Effector memory CD4-positive, alpha-beta T cell (primary cell): ENCODE results near the gene SLC26A11.
"Not testable (repeated sequence)": the region's sequence is repeated elsewhere in the genome, so short reads cannot be mapped to it uniquely, and the experiment has no call there.

Experiments used
- DNase-seq, 3 donors: peaks; one replicate each; pipeline ENCODE4 v3.0.0-alpha.2; 2020
- H3K27ac ChIP-seq: 2 replicates; pipeline ENCODE4 v1.7.0; 2013; ENCODE audit warnings: mild to moderate bottlenecking, low read length, moderate library complexity; ENCODE audit not compliant: insufficient read depth, poor library complexity, severe bottlenecking
- H3K27me3 ChIP-seq: replicated peaks from 2 replicates; pipeline ENCODE4 v1.7.0; 2013; ENCODE audit warnings: mild to moderate bottlenecking, low read length; ENCODE audit not compliant: insufficient read depth, control insufficient read depth, poor library complexity, severe bottlenecking
- H3K36me3 ChIP-seq: 2 replicates; pipeline ENCODE4 v1.7.0; 2013; ENCODE audit warnings: mild to moderate bottlenecking, low read length, moderate library complexity; ENCODE audit not compliant: control insufficient read depth, insufficient read depth
- H3K4me1 ChIP-seq: 2 replicates; pipeline ENCODE4 v1.7.0; 2013; ENCODE audit warnings: low read length, mild to moderate bottlenecking; ENCODE audit not compliant: control insufficient read depth, insufficient read depth, poor library complexity, severe bottlenecking
- H3K4me3 ChIP-seq: 2 replicates; pipeline ENCODE4 v1.7.0; 2013; ENCODE audit warnings: low read length, low read depth, mild to moderate bottlenecking; ENCODE audit not compliant: insufficient read depth, poor library complexity, severe bottlenecking
- H3K9me3 ChIP-seq: 2 replicates; pipeline ENCODE4 v1.7.0; 2013; ENCODE audit warnings: mild to moderate bottlenecking, low read length, moderate library complexity; ENCODE audit not compliant: control insufficient read depth

Gene SLC26A11

DNA sequence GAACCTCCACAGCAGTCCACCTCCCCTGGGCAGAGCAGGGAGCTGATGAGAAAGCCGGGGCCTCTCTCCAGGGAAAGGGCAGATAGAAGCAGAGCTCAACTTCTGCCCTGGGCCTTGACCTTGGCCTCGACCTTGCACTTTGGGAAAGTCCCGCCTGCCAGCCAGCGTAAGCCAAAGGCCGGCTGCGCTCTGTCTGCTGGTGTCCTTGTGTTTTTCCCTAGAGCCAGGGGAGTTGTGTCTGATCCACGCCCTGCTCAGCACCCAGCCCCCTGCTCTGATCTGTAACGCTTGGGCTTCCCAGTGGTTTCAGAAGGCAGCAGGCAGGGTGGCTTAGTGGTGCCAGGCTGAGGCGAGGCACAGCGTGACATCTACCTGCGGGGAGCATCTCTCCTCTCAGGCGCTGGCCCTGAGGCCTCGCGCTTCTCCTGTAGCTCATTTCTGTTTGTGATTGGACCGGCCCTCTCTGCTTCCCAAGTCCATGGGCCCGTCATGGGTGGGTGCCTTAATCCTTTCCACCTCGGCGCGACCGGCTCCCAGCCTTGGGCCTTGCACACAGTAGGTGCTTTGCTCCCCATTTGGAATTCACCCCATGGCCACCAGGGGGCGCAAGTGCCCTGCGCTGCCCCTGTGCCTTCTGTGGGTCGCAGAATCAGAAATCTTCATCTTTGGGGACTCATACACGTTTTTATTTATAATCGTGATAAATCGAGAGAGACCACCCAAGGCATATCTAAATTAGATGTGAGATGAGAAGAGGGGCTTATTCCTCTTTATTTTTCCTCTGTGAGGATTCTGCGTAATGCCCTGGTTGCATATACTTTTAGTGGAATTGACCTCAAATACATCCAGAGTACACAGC lies 24.3 kb upstream of the SLC26A11 start:
- H3K4me3 ChIP-seq: no peak overlapping the region
- DNase-seq: peak; percentile 21 to 52 (median 43)
- H3K27me3 ChIP-seq: no peaks in the 10 kb centered on the region
- H3K36me3 ChIP-seq: no peaks in the 10 kb centered on the region
- no peaks in the 10 kb centered on the region for H3K4me1 ChIP-seq
- H3K27ac ChIP-seq: no peak overlapping the region
- H3K9me3 ChIP-seq: no peaks in the 10 kb centered on the region

DNA sequence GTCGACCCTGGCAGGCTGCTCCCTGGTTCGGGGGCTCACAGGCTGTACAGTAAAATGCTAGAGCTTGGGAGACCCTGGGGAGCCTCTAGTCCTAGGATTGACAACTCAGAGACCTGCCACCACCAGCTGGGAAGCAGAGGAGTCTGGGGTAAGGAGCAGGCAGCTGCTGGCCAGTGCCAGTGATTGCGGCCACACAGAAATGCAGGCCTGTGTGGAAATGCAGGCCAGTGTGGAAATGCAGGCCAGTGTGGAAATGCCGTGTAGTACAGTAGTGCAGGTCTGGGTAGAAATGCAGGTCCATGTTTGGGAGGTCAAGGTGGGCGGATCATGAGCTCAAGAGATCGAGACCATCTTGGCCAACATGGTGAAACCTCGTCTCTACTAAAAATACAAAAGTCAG lies 23.6 kb upstream of the SLC26A11 start:
- H3K27me3 ChIP-seq: no peaks in the 10 kb centered on the region
- H3K4me3 ChIP-seq: no peak overlapping the region
- H3K4me1 ChIP-seq: no peaks in the 10 kb centered on the region
- no peak for DNase-seq
- H3K9me3 ChIP-seq: no peaks in the 10 kb centered on the region
- no peaks in the 10 kb centered on the region for H3K36me3 ChIP-seq
- H3K27ac ChIP-seq: no peak overlapping the region

DNA sequence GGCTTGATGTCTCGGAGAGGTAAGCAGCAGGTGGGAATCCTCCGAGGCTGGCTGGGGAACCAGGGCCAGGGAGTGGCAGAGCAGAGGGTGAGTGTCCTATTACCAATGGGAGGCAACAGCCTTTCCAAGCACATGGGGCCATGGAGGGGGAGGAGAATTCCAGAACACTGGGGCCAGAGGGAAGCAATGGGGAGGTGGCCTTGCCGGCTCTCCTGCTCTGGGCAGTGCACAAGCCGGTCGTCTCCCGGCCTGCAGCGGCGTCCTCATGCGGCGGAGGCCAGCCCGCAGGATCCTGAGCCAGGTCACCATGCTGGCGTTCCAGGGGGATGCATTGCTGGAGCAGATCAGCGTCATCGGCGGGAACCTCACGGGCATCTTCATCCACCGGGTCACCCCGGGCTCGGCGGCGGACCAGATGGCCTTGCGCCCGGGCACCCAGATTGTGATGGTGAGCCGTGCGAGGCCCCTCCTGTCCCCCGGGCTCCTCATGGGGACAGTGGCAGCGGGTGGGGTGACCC lies 22.0 kb upstream of the SLC26A11 start:
- H3K27me3 ChIP-seq: no peaks in the 10 kb centered on the region
- no peak overlapping the region for H3K27ac ChIP-seq
- H3K4me3 ChIP-seq: no peak overlapping the region
- H3K36me3 ChIP-seq: no peaks in the 10 kb centered on the region
- DNase-seq: no peak
- no peaks in the 10 kb centered on the region for H3K4me1 ChIP-seq
- no peaks in the 10 kb centered on the region for H3K9me3 ChIP-seq

DNA sequence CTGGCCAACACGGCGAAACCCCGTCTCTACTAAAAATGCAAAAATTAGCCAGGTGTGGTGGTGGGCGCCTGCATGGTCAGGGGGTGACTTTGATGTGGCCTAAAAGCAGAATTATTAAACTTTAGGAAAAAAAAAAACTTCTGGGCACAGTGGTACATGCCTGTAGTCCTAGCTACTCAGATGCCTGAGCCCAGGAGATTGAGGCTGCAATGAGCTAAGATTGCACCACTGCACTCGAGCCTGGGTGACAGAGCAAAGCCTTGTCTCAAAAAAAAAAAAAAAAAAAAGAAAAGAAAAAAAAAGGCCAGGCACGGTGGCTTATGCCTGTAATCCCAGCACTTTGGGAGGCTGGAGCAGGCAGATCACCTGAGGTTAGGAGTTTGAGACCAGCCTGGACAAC lies 20.9 kb upstream of the SLC26A11 start:
- H3K9me3 ChIP-seq, H3K27ac ChIP-seq, DNase-seq, H3K4me3 ChIP-seq, H3K4me1 ChIP-seq, H3K27me3 ChIP-seq, H3K36me3 ChIP-seq: not testable (repeated sequence)

DNA sequence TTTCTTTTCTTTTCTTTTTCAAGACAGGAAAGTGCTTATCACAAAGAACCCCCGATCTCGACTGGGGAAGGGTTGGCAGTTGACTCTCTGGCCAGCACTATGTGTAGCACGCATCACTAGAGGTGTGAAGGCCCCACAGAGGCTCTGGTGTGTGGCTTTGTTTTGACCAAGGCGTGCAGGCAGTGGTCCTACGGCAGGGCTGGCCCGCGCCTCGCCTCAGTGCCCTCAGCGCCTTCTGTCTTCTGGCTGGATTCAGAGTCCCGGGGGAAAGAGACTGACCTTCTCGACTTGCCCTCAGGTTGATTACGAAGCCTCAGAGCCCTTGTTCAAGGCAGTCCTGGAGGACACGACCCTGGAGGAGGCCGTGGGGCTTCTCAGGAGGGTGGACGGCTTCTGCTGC lies 18.8 kb upstream of the SLC26A11 start:
- DNase-seq: no peak
- Histone ChIP-seq H3K4me1 (no peaks in the 10 kb centered on the region), H3K36me3 (no peaks in the 10 kb centered on the region), H3K27ac (no peak overlapping the region), H3K27me3 (no peaks in the 10 kb centered on the region), H3K9me3 (no peaks in the 10 kb centered on the region), H3K4me3 (no peak overlapping the region)

DNA sequence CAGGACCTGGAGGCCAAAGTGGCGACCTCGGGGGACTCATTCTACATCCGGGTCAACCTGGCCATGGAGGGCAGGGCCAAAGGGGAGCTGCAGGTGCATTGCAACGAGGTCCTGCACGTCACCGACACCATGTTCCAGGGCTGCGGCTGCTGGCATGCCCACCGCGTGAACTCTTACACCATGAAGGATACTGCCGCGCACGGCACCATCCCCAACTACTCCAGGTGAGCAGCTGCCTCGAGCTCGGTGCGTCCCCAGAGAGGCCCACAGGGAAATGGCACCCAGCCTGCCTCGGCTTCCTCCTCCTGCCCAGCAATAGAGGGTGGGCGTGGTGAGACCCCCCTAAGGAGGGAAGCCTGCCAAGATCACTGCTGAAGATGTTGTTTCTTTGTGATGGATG lies 18.0 kb upstream of the SLC26A11 start:
- Histone ChIP-seq H3K27ac (no peak overlapping the region), H3K4me3 (no peak overlapping the region), H3K36me3 (no peaks in the 10 kb centered on the region), H3K4me1 (no peaks in the 10 kb centered on the region), H3K9me3 (no peaks in the 10 kb centered on the region), H3K27me3 (no peaks in the 10 kb centered on the region)
- DNase-seq: no peak

DNA sequence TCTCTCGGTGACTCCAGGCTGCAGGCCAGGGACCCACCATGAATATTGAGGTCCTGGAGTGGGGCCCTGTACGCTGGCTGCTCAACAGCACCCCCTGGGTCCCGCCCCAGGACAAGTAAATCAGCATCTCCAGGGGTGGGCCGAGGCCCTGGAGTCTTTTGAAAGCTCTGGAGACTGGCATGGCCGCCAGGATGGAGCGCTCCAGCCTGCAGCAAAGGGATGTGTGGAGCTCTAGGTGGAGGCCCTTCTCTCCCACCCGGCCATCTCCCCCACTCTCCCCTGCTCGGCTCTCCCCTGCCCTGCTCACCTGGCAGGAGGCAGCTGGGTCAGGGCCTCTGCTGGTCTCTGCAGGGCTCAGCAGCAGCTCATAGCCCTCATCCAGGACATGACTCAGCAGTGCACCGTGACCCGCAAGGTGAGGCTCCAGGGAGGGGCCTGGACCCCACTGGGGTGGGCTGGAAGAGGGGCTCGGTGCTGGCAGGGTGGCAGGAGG lies 16.7 kb upstream of the SLC26A11 start:
- DNase-seq: no peak
- Histone ChIP-seq H3K27ac (no peak overlapping the region), H3K9me3 (no peaks in the 10 kb centered on the region), H3K4me3 (no peak overlapping the region), H3K4me1 (no peaks in the 10 kb centered on the region), H3K36me3 (peaks cover 4% of the 10 kb centered on the region), H3K27me3 (no peaks in the 10 kb centered on the region)

DNA sequence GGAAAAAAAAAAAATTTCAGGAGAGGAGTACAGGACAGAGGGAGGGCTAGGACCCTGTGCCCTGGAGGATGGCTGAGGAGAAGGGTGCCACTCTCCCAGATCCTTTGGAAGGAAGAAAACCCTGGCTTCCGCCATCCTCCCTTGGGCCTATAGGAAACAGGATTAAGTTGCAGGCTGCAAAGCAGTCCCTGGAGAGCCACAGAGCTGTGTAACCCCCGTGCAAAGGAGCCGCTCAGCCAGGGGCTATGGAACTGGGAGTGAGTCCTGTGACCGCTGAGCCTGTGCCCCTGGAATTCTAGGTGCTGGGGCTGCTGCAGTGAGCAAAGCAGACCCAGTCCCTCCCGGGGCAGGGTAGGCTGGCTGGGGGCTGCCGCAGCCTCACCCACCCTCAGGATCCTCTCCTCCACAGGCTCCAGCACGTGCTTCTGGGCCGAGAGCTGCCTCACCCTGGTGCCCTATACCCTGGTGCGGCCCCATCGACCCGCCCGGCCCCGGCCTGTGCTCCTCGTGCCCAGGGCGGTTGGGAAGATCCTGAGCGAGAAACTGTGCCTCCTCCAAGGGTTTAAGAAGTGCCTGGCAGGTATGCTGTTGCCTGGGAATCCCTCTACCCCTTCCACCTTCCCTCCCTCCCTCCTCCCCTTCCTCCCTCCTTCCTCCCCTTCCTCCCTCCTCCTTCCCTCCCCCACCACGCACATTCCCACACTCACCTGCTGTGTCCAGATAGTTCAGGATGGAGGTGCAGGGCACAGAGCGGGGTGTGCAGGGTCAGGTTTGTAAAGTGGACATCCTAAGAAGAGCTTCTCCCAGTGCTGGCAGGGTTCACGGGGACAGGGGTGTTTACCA lies 15.4 kb upstream of the SLC26A11 start:
- Histone ChIP-seq H3K36me3 (peaks cover 14% of the 10 kb centered on the region), H3K27me3 (no peaks in the 10 kb centered on the region), H3K4me1 (no peaks in the 10 kb centered on the region), H3K9me3 (no peaks in the 10 kb centered on the region), H3K4me3 (no peak overlapping the region), H3K27ac (no peak overlapping the region)
- DNase-seq: no peak

DNA sequence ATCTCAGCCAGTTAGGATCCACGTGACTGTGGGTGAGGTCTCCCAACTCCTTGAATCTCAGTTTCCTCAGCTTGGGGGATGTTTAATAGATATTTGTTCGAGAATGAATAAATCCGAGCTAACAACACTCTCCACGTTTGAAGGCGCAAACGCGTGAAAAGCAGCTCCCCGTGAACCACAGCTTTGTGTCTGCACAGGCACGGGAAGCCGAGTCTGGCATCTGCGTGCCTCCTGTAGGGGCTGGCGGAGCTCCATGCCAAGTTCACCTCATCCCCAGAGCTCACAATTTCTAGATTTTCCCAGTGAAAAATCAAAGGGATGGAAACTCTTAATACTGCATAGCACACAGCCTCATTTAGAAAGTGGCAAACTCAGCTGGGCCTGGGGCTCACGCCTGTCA lies 14.4 kb upstream of the SLC26A11 start:
- no peaks in the 10 kb centered on the region for H3K4me1 ChIP-seq
- DNase-seq: no peak
- H3K27me3 ChIP-seq: no peaks in the 10 kb centered on the region
- H3K27ac ChIP-seq: no peak overlapping the region
- no peaks in the 10 kb centered on the region for H3K9me3 ChIP-seq
- no peak overlapping the region for H3K4me3 ChIP-seq
- peaks cover 23% of the 10 kb centered on the region for H3K36me3 ChIP-seq

DNA sequence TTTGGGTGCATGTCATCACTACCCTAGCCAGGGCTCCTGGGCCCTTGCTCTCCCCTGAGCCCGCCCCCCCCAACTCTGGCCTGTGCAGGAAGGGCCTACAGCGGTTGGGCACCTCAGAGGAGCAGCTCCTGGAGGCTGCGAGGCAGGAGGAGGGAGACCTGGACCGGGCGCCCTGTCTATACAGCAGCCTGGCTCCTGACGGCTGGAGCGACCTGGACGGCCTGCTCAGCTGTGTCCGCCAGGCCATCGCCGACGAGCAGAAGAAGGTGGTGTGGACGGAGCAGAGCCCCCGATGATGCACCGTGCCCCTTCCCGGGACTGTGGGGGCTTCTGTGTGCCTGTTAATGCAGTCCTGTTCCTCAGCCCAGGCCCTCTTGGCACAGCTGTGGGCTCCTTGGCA lies 12.2 kb upstream of the SLC26A11 start:
- Histone ChIP-seq H3K27ac (no peak overlapping the region), H3K36me3 (peaks cover 46% of the 10 kb centered on the region), H3K9me3 (no peaks in the 10 kb centered on the region), H3K27me3 (no peaks in the 10 kb centered on the region), H3K4me1 (no peaks in the 10 kb centered on the region), H3K4me3 (no peak overlapping the region)
- no peak for DNase-seq
